ENCODE data around the gene FBXW8.

FBXW8 gene

GRCh38 chr12:116959198-116959460 lies 48.4 kb downstream of the FBXW8 start:
- DNase-seq, result no peak

DNA sequence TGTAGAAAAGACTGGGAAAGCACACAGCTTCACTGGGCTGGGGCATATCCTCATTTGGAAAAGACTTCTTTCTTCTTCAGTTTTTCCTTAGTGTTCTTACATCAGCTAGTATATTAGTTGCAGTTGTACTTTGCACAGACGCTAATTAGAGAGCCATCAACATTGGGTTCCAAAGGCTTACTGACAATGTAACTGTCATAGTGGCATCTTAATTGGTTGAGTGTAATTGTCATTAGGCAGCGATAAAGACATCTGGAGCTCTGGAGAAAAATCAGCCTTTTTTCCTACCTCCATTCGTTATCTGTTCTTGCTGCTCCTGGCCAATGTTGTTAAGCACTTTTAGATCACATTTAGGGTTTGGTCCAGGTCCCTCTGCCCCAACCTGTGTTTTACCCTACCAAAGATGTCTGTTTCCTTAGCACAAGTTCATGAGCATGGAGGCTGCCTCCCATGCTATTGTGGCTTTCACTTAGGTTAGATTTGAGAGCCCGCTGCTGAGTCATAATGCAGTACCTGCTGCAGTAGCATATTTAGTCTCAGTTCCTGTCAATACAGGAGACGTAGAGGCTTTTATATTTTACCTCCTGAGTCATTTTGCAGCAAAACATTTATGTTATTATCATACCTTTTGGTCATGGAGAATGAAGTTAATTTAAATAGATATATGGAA lies 49.2 kb downstream of the FBXW8 start:
- DNase-seq, result peak; percentile 23

GRCh38 chr12:116962197-116962596 lies 51.4 kb downstream of the FBXW8 start:
- no peak for DNase-seq

GRCh38 chr12:116962783-116963356 lies 52.1 kb downstream of the FBXW8 start:
- DNase-seq, result no peak

- peak; percentile 92 for DNase-seq
These were observed 53.6 kb downstream of the FBXW8 start for GRCh38 chr12:116964054-116965050.

DNA sequence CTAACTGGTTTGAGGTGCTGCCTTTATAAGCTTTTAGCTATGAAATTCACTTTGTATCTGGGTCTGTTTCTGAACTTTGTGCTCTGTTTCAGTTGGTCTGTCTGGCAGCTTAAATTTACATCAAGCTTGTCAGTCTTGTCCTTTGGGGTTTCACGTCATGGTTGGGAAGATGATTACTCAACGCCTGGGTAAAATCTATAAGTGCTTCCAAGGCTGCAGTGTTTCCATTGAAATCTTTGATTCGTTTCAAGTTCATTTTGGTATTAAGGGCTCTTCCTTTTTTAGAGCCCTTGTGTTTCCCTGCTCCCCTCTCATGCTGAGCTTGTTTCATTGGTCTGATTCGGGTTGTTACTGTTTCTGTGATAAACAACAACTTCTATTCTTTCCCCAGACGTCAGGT lies 58.2 kb downstream of the FBXW8 start:
- no peak for DNase-seq

DNA sequence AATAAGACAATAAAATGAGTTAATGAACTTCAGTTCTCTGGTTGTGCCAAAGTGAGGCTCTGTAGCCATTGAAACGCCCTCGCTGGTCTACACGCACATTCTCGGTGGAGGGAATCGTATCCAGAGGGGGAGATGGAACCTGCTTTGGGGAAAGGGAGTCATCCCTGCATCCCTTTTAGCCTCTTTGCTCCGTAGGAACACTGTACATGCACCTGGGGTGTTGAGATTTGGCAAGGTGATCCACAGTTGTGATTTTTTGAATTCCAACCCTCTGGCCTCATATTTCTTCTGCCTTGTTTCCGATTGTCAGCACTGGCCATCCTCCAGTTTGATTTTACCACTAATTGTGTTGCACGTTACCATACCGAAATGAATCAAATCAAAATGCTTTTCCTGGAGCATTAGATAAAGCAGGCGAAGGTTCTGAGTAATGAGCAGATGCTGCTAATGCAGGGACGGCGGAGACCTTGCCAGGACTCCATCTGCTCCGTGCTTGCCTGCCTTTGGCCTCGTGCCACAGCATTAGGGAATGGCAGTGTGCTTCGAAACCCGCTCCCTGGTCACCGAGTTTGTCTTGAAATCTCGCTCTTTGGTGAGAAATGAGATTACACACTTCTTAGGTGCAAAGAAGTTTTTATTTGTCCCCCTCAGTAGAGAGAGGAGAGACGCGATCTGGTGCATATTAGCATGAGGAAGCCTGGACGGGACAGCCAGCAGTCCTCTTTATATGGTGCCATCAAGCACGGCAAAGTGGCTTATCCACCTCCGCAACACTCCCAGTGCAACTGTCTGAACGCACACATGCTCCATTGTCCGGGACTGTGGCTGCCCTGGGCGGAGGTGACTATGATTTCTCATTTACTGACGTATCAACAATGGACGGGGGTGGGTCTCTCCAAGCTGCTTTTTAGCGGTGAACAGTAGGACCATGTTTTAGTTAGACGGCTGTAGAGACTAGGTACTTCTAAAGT lies 59.1 kb downstream of the FBXW8 start:
- DNase-seq, result no peak

GRCh38 chr12:116971222-116971621 lies 60.5 kb downstream of the FBXW8 start:
- DNase-seq, result no peak

- DNase-seq, result no peak
These were observed 65.1 kb downstream of the FBXW8 start for GRCh38 chr12:116975779-116976393.

GRCh38 chr12:116977465-116978380 lies 67.0 kb downstream of the FBXW8 start:
- DNase-seq, result no peak

DNA sequence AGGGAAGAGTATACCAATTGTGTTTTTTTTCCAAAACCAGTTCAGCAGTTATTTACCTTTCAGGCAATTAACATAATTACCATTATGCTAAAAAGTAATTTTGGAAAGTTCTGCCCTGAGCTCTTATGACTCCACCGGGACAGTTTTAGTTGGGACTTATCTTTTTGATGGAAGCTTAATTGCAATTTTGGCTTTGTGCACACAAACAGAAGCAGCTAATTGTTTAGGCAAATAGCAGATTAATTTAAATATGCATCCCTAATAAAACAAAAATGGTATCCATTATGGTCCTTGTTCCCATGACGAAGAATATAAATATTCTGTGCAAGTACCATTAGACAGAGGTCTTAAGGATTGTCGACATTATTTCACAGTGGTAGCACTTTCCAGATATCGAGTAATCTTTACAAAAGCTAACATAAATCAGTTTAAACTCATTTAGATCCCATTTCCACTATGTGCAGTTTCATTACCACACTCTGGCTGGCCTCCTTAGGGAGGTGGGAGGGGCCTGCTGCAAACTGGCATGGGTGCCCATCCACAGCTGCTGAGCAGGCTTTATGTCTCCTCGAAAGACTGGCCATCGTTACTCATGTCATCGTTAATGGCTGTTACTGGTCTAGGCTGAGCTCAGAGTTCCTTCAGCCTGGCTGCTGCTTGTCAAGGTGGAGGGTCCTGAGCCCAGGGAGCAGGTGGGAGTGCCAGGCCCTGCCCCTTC lies 68.2 kb downstream of the FBXW8 start:
- no peak for DNase-seq

DNA sequence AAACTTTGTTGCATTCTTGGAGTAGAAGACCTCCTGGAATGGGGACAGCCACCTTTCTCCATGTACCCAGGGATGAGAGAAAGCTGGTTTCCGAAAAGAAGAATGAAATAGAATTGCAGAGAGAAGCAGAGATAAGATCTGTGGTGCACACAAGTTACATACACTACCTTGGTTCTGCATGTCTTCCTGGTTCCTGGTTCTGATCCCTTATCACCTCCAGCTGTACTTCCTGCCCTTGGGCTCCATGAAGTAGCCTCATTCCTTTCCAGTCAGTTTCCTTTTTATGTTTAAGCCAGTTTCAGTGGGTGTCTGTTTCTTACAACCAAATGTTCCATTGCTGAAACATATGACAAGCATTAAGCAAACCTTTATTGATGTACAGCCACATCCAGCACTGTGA lies 69.3 kb downstream of the FBXW8 start:
- no peak for DNase-seq

GRCh38 chr12:116982791-116983411 lies 72.2 kb downstream of the FBXW8 start:
- DNase-seq, result no peak

DNA sequence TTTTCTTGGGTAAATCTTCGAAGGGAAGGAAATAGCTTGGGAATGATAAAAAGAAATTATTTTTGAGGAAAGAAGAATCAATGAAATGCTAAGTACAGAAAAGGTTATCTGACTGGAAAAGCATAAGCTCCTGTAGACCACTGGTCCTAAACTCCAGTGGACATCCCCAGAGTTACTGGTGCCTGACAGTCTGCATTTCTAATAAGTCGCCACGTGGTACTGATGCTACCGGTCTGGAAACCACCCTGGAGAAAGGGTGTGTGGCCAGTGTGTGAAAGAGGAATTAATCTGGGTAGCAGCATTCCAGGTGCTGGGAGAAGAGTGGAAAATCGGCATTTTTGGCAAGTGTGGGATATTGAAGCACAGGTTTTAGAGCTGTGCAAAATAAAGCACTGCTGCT lies 73.3 kb downstream of the FBXW8 start:
- DNase-seq, result no peak

DNA sequence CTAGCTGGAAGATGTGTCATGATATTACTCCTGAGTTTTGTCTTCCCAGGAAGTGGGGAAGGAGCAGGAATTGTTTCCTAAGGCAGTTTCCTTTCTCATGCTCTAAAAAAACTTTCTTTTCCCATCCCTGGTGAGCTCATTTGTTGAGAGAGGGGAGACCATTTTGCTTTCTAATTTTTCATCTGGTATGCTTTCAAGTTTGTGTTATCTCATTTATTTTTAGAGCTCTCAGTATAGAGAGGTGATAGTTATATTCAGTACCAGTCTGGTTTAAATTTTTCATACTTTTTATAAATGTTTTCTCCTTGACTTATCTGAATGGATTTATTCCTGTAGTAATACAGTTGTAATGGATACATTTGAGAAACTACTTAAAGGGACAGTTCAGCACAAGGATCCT lies 79.6 kb downstream of the FBXW8 start:
- DNase-seq, result no peak

DNA sequence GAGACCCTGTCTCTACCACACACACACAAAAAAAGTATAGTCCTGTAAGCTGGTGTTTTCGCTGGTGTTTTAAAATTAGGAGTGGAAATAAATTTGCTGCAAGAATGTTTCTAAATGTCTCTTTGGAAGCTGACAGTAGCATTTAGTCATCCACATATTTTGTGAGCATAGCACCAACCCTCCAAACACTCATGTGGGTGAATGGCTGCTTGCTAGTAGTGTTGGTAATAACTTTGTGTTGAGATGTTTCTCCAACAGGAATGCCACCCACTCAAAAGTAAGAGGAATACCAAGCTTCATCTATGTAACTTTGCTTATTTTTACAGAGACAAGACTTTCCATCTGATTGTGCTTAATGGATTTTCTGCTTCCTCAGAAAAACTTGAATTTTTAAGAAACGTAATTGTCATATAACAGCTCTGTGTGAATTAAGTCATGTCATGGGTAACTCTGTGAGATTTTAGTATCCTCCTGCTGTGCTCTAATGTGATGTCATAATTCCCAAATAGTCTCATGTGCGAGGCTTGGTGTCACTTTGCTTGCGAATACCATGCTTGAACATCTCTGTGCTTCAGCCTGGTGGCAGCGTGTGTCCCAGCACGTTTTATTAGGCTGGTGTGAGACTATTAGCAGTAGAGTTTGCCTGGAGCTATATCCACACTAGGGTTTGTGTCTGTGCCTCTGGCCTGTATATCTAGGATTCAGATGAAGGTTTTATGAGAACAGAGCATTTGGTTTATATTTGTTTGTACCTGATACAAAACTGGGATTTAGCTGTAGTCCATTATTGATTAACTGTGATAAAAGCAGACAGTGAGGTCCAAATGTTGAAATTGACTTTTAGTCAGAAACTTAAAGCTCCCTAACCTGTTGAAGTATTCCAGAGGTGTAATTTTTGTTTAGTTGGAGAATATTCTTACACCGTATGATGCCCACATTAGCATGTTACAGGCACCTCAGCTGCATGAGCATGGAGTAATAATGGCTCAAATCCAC lies 80.5 kb downstream of the FBXW8 start:
- DNase-seq, result no peak

- DNase-seq, result no peak
These were observed 85.3 kb downstream of the FBXW8 start for GRCh38 chr12:116996093-116996492.

- no peak for DNase-seq
These were observed 85.9 kb downstream of the FBXW8 start for GRCh38 chr12:116996621-116997020.

DNA sequence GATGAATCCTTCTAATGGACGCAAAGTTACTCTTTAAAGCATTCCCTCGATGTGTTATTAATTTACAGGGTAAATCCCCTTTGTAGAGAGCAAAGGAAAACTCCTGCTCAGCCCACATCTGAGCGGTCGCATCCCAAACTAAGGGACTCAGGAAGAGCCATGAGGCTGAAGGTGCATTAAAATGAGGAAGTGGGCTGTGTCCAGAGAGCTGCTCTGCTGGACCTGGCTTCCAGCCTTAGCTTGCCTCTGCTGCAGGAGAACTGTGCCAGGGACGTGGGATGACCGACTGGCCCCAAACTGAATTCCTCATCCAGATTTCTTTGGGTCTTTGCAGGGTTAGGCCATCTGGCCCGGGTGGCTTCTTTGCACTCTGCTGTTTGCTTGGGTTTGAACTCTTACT lies 88.3 kb downstream of the FBXW8 start:
- no peak for DNase-seq

All from NCI-H510A treated with DMSO at 0.1 percent for 48 hours (cell line).